Nephron (organoid): ENCODE results near the gene FBXL17.

Experiments
- H3K27ac Mint-ChIP-seq, 3 experiments: 2 replicates each; pipeline ENCODE4 v1.8.0; 2020; ENCODE audit warnings: mixed read lengths in 3 of 3, mild to moderate bottlenecking in 2 of 3, moderate library complexity in 1 of 3
- H3K27me3 Mint-ChIP-seq: 2 replicates; pipeline ENCODE4 v1.8.0; 2021; ENCODE audit warnings: low read depth, mild to moderate bottlenecking, moderate library complexity, mixed read lengths
- H3K36me3 Mint-ChIP-seq: 2 replicates; pipeline ENCODE4 v1.8.0; 2020; ENCODE audit warnings: low read depth, mixed read lengths
- H3K4me1 Mint-ChIP-seq: 2 replicates; pipeline ENCODE4 v1.8.0; 2020; ENCODE audit warnings: mixed read lengths
- H3K4me3 Mint-ChIP-seq, 3 experiments: 2 replicates each; pipeline ENCODE4 v1.8.0; 2020; ENCODE audit warnings: mild to moderate bottlenecking in 3 of 3, mixed read lengths in 3 of 3, moderate library complexity in 2 of 3
- H3K9me3 Mint-ChIP-seq: 2 replicates; pipeline ENCODE4 v1.8.0; 2020; ENCODE audit warnings: mixed read lengths
- TF ChIP-seq, protein P1 (sequence below), 3 experiments: fragments of 200-600 bp; sonication (generic); IDR thresholded peaks; one replicate each; pipeline ENCODE4 v1.5.0; 2021; ENCODE audit warnings: antibody characterized with exemption in 3 of 3; ENCODE audit not compliant: unreplicated experiment in 3 of 3

The FBXL17 gene

DNA sequence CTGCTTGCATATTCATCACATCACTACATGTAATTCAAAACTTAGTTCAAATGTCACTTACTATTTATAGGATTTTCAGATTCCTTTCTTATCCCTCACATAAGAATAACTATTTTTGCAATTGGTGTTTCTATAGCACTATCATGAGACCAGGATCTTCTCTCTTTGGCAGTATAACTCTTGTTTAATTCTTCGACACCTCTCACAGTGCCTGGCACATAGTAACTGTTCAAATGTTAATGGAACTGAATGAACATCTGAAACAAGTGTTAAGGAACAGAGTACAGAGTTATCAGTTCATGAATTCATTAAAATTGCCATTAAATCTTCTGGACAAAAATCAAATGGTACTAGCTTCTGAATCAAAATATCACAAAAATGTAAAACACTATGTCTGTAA lies 40.0 kb downstream of the FBXL17 start:
- H3K27ac Mint-ChIP-seq: no peak overlapping the region

GRCh38 chr5:108340131-108340530 lies 41.8 kb downstream of the FBXL17 start:
- peaks cover 16% of the 10 kb centered on the region for H3K4me1 Mint-ChIP-seq
- H3K27me3 Mint-ChIP-seq: no peaks in the 10 kb centered on the region
- no peak overlapping the region for H3K27ac Mint-ChIP-seq
- TF ChIP-seq, protein P1, sequence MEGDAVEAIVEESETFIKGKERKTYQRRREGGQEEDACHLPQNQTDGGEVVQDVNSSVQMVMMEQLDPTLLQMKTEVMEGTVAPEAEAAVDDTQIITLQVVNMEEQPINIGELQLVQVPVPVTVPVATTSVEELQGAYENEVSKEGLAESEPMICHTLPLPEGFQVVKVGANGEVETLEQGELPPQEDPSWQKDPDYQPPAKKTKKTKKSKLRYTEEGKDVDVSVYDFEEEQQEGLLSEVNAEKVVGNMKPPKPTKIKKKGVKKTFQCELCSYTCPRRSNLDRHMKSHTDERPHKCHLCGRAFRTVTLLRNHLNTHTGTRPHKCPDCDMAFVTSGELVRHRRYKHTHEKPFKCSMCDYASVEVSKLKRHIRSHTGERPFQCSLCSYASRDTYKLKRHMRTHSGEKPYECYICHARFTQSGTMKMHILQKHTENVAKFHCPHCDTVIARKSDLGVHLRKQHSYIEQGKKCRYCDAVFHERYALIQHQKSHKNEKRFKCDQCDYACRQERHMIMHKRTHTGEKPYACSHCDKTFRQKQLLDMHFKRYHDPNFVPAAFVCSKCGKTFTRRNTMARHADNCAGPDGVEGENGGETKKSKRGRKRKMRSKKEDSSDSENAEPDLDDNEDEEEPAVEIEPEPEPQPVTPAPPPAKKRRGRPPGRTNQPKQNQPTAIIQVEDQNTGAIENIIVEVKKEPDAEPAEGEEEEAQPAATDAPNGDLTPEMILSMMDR (IDR thresholded peaks at IDR 0.05; ENCODE audit: unreplicated experiment in 3 of 3): no peak
- no peak overlapping the region for H3K4me3 Mint-ChIP-seq
- H3K9me3 Mint-ChIP-seq: no peaks in the 10 kb centered on the region
- H3K36me3 Mint-ChIP-seq: peaks cover 3% of the 10 kb centered on the region

More for the DNA sequence above, 40.0 kb downstream of the FBXL17 start:
- Mint-ChIP-seq H3K9me3 (no peaks in the 10 kb centered on the region), H3K4me3 (no peak overlapping the region), H3K4me1 (peaks cover 19% of the 10 kb centered on the region), H3K36me3 (peaks cover 3% of the 10 kb centered on the region), H3K27me3 (no peaks in the 10 kb centered on the region)
- TF ChIP-seq, protein P1 (IDR thresholded peaks at IDR 0.05; ENCODE audit: unreplicated experiment in 3 of 3): no peak

- Mint-ChIP-seq H3K27me3 (no peaks in the 10 kb centered on the region), H3K9me3 (no peaks in the 10 kb centered on the region), H3K36me3 (peaks cover 7% of the 10 kb centered on the region), H3K4me3 (no peak overlapping the region), H3K4me1 (peaks cover 10% of the 10 kb centered on the region), H3K27ac (no peak overlapping the region)
- TF ChIP-seq, protein P1 (IDR thresholded peaks at IDR 0.05; ENCODE audit: unreplicated experiment in 3 of 3): no peak
These were observed 42.7 kb downstream of the FBXL17 start for GRCh38 chr5:108339220-108339619.

DNA sequence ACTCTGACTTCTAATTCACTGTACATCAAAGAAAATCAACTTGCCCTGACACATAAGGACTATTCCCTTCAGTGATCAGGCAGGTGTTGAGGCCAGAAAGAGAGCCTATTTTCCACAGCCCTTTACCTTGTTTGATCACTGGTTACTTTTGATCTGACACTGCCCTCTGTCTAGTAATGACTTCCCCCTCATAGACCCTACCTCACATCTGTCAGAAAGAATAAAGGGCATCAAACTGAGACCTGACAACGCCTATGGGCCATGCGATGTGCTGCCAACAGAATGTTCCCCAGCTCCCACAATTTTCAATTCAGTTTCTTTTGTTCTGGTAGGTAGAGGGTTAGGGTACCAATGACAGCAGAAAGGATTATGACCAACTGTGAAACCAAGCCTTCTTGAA lies 47.7 kb downstream of the FBXL17 start:
- H3K36me3 Mint-ChIP-seq: peaks cover 6% of the 10 kb centered on the region
- H3K4me1 Mint-ChIP-seq: no peaks in the 10 kb centered on the region
- no peak overlapping the region for H3K27ac Mint-ChIP-seq
- H3K9me3 Mint-ChIP-seq: no peaks in the 10 kb centered on the region
- no peaks in the 10 kb centered on the region for H3K27me3 Mint-ChIP-seq
- TF ChIP-seq, protein P1 (IDR thresholded peaks at IDR 0.05; ENCODE audit: unreplicated experiment in 3 of 3): no peak
- H3K4me3 Mint-ChIP-seq: no peak overlapping the region

DNA sequence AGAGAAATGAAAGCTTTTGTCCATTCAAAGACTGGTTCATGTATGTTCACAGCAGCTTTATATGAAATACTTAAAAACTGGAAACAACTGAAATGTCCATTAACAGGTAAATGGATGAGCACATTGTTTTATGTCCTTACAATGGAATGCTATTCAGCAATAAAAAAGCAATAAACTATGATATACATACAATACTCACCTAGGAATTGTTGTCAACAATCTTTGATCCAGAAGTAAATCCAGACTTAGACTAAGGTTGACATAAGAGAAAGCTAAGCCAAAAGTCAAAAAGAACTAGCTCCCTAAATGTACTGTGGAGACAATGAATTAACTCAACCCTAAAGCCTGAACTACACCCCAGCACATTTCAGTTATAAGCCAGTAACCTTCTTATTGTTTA lies 54.9 kb downstream of the FBXL17 start:
- H3K9me3 Mint-ChIP-seq: peaks cover 4% of the 10 kb centered on the region
- TF ChIP-seq, protein P1 (IDR thresholded peaks at IDR 0.05; ENCODE audit: unreplicated experiment in 3 of 3): no peak
- no peak overlapping the region for H3K27ac Mint-ChIP-seq

DNA sequence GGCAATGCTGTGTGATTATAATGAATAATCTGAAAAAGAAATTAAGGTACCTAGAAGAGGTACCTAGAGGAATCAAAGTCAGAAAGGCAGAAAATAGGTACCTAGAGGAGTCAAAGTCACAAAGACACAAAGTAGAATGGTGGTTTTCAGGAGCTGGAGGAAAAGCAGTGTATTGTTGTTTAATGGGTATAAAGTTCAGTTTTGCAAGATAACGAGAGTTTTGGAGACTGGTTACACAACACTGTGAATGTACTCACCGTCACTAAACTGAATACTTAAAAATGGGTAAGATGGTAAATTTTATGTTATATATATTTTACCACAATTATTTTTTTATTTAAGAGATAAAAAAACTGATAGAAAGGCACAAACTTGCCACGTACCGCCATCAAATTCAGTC lies 57.0 kb downstream of the FBXL17 start:
- TF ChIP-seq, protein P1 (IDR thresholded peaks at IDR 0.05; ENCODE audit: unreplicated experiment in 3 of 3): no peak
- H3K9me3 Mint-ChIP-seq: peaks cover 4% of the 10 kb centered on the region
- H3K27me3 Mint-ChIP-seq: no peaks in the 10 kb centered on the region
- peaks cover 21% of the 10 kb centered on the region for H3K36me3 Mint-ChIP-seq
- H3K4me3 Mint-ChIP-seq: no peak overlapping the region
- no peaks in the 10 kb centered on the region for H3K4me1 Mint-ChIP-seq
- H3K27ac Mint-ChIP-seq: no peak overlapping the region

More for the DNA sequence above, 54.9 kb downstream of the FBXL17 start:
- H3K36me3 Mint-ChIP-seq: peaks cover 21% of the 10 kb centered on the region
- H3K27me3 Mint-ChIP-seq: no peaks in the 10 kb centered on the region
- H3K4me3 Mint-ChIP-seq: no peak overlapping the region
- no peaks in the 10 kb centered on the region for H3K4me1 Mint-ChIP-seq
